ENCODE measurements around the gene TOR1AIP1. TPM values are rescaled to one million over a fixed set of nuclear protein-coding genes. Genes with fewer than 3 reads are reported as not detected.

Gene TOR1AIP1
- total RNA-seq, 1 experiment from 2014 or later = 23.5 TPM

DNA sequence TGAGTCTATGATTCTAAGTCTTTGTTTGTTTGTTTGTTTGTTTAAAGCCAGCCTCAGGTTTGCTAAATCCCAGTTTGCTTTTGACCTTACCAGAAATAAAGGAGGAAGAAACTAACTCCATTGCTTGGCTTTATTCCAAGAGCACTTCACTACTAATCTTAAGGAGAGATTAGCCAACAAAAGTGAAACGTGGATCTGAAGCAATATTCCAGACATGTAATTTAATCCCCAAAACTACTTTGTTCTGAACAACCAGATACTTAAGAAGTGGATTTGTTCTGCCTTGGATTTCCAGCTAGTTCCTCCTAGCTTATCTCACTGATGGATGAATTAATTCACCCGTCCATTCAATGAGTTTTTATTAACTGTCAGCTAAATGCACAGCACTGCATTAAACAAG, 56.7 kb downstream of the TOR1AIP1 start:
- Histone ChIP-seq H2AFZ (no peak overlapping the region), H3K36me3 (ENCODE audit: low read depth) (no peaks in the 10 kb centered on the region), H3F3A (ENCODE audit: insufficient read depth, low read depth) (peaks cover 4% of the 10 kb centered on the region; the same call in 1 of the 2 replicates), H3K27me3 (ENCODE audit: insufficient read depth, low read depth) (no peaks in the 10 kb centered on the region), H3K9me3 (ENCODE audit: insufficient read depth, low read depth) (no peaks in the 10 kb centered on the region), H3K4me2 (no peak overlapping the region), H3K79me2 (ENCODE audit: low read depth) (no peaks in the 10 kb centered on the region), H3K27ac (no peak overlapping the region), H3K4me1 (replicated peaks; ENCODE audit: insufficient read depth) (peaks cover 7% of the 10 kb centered on the region; the same call in 1 of the 2 replicates), H4K20me1 (ENCODE audit: insufficient read depth) (no peaks in the 10 kb centered on the region), H3K9me2 (ENCODE audit: insufficient read depth) (no peaks in the 10 kb centered on the region), H3K4me3 (no peak overlapping the region)
- no TSS peak for BruUV-seq (replicated peaks)
- ChIA-PET CTCF (no interaction called here), POLR2A (ENCODE audit: unreplicated experiment) (no interaction called here)
- TF ChIP-seq, protein P1, sequence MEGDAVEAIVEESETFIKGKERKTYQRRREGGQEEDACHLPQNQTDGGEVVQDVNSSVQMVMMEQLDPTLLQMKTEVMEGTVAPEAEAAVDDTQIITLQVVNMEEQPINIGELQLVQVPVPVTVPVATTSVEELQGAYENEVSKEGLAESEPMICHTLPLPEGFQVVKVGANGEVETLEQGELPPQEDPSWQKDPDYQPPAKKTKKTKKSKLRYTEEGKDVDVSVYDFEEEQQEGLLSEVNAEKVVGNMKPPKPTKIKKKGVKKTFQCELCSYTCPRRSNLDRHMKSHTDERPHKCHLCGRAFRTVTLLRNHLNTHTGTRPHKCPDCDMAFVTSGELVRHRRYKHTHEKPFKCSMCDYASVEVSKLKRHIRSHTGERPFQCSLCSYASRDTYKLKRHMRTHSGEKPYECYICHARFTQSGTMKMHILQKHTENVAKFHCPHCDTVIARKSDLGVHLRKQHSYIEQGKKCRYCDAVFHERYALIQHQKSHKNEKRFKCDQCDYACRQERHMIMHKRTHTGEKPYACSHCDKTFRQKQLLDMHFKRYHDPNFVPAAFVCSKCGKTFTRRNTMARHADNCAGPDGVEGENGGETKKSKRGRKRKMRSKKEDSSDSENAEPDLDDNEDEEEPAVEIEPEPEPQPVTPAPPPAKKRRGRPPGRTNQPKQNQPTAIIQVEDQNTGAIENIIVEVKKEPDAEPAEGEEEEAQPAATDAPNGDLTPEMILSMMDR (conservative IDR thresholded peaks at IDR 0.05) = no peak
- TF ChIP-seq EZH2 (IDR thresholded peaks at IDR 0.05; ENCODE audit: low read depth) = no peak
- intact Hi-C loops (cut with micrococcal nuclease; ENCODE audit: unreplicated experiment) = no loop called here
- DNase-seq = peak in 1 of 2 experiments; percentile 59

DNA sequence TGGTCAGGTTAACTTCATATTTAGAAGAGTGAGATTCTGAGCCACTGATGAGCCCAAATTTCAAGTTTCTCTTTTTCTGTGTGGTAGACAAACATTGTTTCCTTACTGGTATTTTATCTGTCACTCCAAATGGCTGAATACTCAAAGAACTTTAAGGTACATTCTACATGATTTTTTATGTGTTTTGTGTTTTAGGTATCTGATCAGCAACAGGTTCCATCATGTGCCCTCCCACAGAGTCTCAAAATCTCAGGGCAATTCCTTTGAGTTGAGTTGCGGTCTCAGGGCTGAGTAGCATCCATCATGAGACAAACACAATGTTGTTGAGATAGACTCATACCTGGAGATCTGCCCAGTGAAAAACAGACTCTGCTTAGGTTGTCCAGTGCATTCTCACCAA, 57.9 kb downstream of the TOR1AIP1 start:
- no peak overlapping the region for H3K4me2 ChIP-seq
- peaks cover 4% of the 10 kb centered on the region; the same call in 1 of the 2 replicates for H3F3A ChIP-seq (ENCODE audit: insufficient read depth, low read depth)
- H4K20me1 ChIP-seq (ENCODE audit: insufficient read depth) = no peaks in the 10 kb centered on the region
- H3K9me2 ChIP-seq (ENCODE audit: insufficient read depth) = no peaks in the 10 kb centered on the region
- H3K79me2 ChIP-seq (ENCODE audit: low read depth) = no peaks in the 10 kb centered on the region
- ChIA-PET POLR2A (ENCODE audit: unreplicated experiment) (no interaction called here), CTCF (no interaction called here)
- no peaks in the 10 kb centered on the region for H3K27me3 ChIP-seq (ENCODE audit: insufficient read depth, low read depth)
- no peak overlapping the region for H3K4me3 ChIP-seq
- no peak for TF ChIP-seq EZH2 (IDR thresholded peaks at IDR 0.05; ENCODE audit: low read depth)
- TF ChIP-seq, protein P1 (conservative IDR thresholded peaks at IDR 0.05) = no peak
- BruUV-seq (replicated peaks) = no TSS peak
- no peak for DNase-seq
- no peaks in the 10 kb centered on the region for H3K36me3 ChIP-seq (ENCODE audit: low read depth)
- intact Hi-C loops (cut with micrococcal nuclease; ENCODE audit: unreplicated experiment) = no loop called here
- H3K9me3 ChIP-seq (ENCODE audit: insufficient read depth, low read depth) = no peaks in the 10 kb centered on the region
- no peak overlapping the region for H3K27ac ChIP-seq
- H3K4me1 ChIP-seq (replicated peaks; ENCODE audit: insufficient read depth) = peaks cover 7% of the 10 kb centered on the region; the same call in 1 of the 2 replicates
- H2AFZ ChIP-seq = no peak overlapping the region

DNA sequence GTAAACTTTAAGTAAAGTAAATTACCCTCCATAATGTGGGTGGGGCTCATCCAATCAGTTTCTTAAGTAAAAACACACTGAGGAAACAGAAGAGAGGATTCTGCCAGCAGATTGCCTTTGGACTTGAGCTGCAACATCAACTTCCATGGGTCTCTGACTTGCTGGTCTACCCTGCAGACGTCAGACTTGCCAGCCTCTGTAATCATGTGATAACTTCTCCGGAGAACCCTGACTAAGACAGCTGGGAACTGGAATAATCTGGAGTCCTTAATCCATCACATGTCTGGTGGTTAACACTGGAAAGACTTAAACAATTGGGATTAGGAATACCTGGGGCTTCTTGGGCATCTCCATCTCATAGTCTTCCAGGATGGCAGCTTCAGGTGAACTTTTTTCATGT, 59.4 kb downstream of the TOR1AIP1 start:
- no peaks in the 10 kb centered on the region for H4K20me1 ChIP-seq (ENCODE audit: insufficient read depth)
- no peaks in the 10 kb centered on the region for H3K9me2 ChIP-seq (ENCODE audit: insufficient read depth)
- H3K4me3 ChIP-seq = no peak overlapping the region
- no peaks in the 10 kb centered on the region for H3K79me2 ChIP-seq (ENCODE audit: low read depth)
- intact Hi-C loops (cut with micrococcal nuclease; ENCODE audit: unreplicated experiment) = no loop called here
- ChIA-PET CTCF (no interaction called here), POLR2A (ENCODE audit: unreplicated experiment) (no interaction called here)
- BruUV-seq (replicated peaks) = no TSS peak
- no peak overlapping the region for H3K27ac ChIP-seq
- no peak for DNase-seq
- TF ChIP-seq, protein P1 (conservative IDR thresholded peaks at IDR 0.05) = no peak
- TF ChIP-seq EZH2 (IDR thresholded peaks at IDR 0.05; ENCODE audit: low read depth) = no peak
- H3K27me3 ChIP-seq (ENCODE audit: insufficient read depth, low read depth) = no peaks in the 10 kb centered on the region
- H3K4me1 ChIP-seq (replicated peaks; ENCODE audit: insufficient read depth) = peaks cover 7% of the 10 kb centered on the region; the same call in 1 of the 2 replicates
- no peaks in the 10 kb centered on the region for H3K9me3 ChIP-seq (ENCODE audit: insufficient read depth, low read depth)
- H3K4me2 ChIP-seq = no peak overlapping the region
- H2AFZ ChIP-seq = no peak overlapping the region
- H3F3A ChIP-seq (ENCODE audit: insufficient read depth, low read depth) = peaks cover 4% of the 10 kb centered on the region; the same call in 1 of the 2 replicates
- no peaks in the 10 kb centered on the region for H3K36me3 ChIP-seq (ENCODE audit: low read depth)
